Endometrium (tissue), 2 donors: Measurements from ENCODE around the gene GPC5.
A peak's percentile ranks its signal among the peaks of the same experiment; 100 is the strongest.
"Not testable (repeated sequence)": the region's sequence is repeated elsewhere in the genome, so short reads cannot be mapped to it uniquely, and the experiment has no call there.

ENCODE experiments used
- FAIRE-seq: peaks from 2 replicates; lab custom pipeline; 2012; peaks lifted over from hg19 to GRCh38; lab: Jason Lieb, UNC
- donor health status: control.
- donor health status: control.

GPC5 gene

DNA sequence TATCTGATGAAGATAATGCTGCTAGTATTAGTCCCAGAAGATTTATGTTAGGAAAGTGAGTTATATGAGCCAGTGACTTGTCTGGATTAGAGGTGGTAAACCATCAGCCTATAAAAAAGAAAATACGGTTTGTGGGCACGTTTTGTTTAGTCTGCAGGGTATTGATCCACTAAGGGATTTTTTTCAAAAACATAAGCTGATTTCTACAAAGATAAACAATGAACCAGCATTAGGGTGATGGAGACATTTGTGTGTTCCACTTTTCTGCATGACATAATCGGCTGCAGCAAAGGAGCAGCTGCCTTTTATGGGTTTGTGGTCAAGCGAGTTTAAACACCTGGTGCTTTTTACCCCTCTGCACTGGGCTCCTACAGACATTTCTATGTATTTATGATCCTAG, 991.8 kb downstream of the GPC5 start:
- FAIRE-seq, result no peak

GRCh38 chr13:92403606-92404005, 1005.2 kb downstream of the GPC5 start:
- FAIRE-seq, result no peak

DNA sequence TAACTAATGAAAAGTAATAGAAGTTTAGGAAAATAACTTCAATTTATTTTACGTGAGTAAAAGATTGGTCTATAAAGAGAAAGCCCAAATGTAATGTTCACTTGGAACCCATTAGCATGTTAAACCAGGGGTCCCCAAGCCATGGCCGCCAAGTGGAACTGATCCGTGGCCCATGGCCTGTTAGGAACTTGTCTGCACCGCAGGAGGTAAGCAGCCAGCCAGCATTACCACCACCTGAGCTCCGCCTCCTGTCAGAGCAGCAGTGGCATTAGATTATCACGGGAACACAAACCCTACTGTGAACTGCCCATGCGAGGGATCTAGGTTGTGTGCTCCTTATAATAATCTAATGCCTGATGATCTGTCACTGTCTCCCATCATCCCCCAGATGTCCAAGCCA, 1009.4 kb downstream of the GPC5 start:
- FAIRE-seq, result no peak

GRCh38 chr13:92412481-92412880, 1014.1 kb downstream of the GPC5 start:
- no peak for FAIRE-seq

DNA sequence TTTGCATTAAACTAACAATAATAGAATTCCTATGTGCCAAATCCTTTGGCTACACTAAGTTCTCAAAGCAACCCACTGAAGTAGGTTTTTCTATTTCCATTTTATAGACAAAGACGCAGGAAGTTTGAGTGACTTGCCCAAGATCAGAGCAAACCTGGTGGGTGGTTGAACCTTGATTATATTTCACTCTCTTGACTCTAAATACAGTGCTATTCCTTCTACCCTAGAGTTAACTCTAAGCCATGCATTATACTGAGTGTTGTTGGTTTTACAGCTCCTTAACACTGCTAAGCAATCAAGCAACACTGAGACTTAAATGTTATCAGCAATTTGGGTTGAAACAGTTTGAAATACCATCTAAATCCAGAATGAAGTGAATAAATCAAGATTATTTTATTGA, 1014.6 kb downstream of the GPC5 start:
- FAIRE-seq, result no peak

GRCh38 chr13:92413452-92413851, 1015.0 kb downstream of the GPC5 start:
- no peak for FAIRE-seq

DNA sequence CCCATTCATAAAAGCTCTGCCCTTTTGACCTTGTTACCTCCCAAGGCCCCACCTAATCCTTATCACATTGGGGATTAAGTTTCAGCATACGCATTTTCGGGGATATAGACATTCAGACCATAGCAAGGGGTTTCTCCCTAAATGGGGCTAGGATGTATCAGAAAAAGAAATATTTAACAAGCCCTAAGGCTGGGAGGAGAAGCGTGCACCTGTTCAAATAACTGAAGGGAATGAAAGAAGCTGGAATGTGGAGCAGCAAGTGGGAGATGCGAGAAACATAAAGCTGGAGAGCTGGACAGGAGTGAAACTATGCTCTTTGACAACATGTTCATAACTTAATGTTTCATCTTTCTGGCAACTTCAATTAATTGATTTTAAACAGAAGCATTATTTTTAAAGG, 1016.4 kb downstream of the GPC5 start:
- FAIRE-seq, result no peak

GRCh38 chr13:92415781-92416180, 1017.4 kb downstream of the GPC5 start:
- no peak for FAIRE-seq

DNA sequence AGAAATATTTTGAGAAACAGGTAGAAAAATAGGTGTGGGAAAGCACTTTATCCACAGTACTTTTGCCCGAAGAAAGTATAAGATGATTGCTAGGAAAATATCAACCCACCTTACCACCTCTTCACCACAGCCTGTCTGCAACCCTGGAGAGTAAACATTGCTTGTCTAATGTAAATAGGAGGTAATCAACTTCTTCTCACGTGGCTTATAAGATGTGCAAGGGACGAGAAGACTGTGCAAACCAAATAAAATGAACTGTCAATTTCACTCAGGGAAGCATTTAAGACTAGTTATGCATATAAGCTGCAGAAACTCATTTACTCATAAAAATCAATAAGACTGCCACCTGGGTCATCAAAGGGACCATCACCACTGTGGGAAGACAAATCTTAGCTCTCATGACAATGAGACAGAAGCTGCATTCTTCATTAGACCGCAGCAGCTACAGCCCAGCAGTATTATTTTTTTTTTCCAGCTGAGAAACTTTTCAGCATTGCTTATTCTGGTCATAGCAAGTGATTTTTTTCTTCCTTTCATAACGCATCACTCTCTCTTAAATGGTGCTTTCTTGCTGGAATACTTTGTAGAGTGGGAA, 1020.5 kb downstream of the GPC5 start:
- FAIRE-seq, result no peak

GRCh38 chr13:92429231-92429630, 1030.8 kb downstream of the GPC5 start:
- peak; percentile 58 for FAIRE-seq

- FAIRE-seq, result no peak
Measured at GRCh38 chr13:92433386-92433785, 1035.0 kb downstream of the GPC5 start.

DNA sequence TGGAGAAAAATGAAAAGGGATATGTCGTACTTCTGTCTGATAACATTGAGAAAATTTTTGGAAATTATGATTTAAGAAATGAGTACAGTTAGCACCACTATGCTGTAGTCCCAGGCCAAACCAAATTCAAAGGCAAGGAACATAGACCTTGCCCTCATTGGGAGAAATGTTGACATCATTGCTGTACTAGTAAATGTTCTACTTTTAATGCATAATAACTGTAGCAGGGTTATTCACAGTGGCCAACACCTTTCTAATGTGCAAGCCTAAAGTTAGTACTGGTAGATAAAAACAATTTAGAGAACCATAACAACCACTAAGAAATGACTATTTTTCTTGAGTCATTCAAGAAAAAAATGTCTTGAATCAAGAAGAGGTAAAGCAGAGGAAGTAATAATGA, 1035.5 kb downstream of the GPC5 start:
- FAIRE-seq, result no peak

DNA sequence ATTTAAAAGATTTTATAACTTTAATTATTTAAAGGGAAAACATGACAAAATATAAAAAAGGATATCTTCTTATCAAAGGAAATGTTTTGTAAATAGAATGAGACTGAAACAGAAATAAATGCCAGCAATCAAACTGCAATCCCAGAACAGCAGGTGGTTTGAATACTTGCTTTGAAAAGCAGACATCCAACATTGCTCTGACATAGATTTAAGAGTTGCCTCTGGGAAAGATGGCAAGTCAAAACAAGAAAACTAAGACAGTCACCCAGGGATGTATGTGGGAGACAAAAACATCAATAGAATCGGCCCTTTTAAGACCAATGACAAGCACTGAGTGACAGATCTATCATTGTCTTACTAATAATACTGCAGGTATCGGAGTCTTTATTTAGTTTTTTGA, 1038.5 kb downstream of the GPC5 start:
- no peak for FAIRE-seq

DNA sequence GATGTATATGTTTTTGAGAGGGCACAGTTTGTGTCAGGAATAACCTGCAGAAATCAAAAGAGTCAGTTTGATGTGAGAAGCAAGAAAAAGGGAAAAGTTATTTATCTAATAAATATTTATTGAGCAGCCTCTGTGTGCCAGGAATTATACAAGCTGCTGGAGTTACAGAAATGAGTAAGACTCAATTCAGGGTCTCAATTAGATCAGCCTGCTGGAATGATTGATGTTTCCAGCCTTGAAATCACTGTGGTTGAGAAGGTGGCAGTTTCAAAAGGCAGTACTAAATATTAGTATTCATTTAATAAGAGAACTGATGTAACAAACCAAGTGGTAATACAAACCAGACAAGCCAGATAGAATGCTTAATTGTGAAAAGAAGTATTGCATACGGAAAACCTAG, 1045.8 kb downstream of the GPC5 start:
- FAIRE-seq, result no peak

- no peak for FAIRE-seq
Measured at GRCh38 chr13:92451060-92451459, 1052.6 kb downstream of the GPC5 start.

GRCh38 chr13:92452840-92453239, 1054.4 kb downstream of the GPC5 start:
- no peak for FAIRE-seq

- no peak for FAIRE-seq
Measured at GRCh38 chr13:92459306-92459705, 1060.9 kb downstream of the GPC5 start.

DNA sequence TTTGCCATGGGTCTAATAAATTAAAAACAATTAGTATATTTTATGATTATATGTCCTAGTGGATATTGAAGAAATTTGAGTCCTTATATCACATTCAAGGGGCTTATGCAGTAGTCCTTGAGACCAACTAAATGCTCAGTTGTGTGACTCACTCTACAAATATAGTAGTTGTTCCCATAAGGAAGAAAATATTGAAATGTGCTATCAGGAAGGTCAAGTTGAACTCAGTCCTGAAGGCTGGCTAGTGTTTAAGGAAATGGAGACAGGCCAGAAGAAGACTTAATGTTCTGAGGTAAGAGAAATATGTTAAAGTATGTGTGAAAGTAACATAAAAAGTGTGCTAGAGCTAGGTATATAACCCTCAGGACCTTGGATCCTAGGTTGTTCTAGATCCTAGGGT, 1062.1 kb downstream of the GPC5 start:
- no peak for FAIRE-seq

DNA sequence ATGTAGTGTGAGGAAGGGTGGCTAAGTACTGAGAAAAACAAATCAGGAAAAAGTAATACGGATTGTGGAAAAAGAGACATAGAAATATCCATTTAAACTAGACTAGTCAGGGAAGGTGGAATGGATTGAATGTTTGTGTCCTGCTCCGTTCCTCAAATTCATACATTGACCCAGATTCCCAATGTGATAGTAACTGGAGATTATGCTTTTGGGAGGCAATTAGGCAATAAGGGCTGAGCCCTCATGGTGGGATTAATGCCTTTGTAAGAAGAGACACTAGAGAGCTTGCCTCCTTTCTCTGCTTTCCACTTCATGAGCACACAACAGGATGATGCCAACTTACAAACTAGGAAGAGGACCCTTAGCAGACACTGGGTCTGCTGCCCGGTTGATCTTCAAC, 1063.0 kb downstream of the GPC5 start:
- no peak for FAIRE-seq

GRCh38 chr13:92461831-92462230, 1063.4 kb downstream of the GPC5 start:
- FAIRE-seq, result no peak

- no peak for FAIRE-seq
Measured at GRCh38 chr13:92463134-92463533, 1064.7 kb downstream of the GPC5 start.

DNA sequence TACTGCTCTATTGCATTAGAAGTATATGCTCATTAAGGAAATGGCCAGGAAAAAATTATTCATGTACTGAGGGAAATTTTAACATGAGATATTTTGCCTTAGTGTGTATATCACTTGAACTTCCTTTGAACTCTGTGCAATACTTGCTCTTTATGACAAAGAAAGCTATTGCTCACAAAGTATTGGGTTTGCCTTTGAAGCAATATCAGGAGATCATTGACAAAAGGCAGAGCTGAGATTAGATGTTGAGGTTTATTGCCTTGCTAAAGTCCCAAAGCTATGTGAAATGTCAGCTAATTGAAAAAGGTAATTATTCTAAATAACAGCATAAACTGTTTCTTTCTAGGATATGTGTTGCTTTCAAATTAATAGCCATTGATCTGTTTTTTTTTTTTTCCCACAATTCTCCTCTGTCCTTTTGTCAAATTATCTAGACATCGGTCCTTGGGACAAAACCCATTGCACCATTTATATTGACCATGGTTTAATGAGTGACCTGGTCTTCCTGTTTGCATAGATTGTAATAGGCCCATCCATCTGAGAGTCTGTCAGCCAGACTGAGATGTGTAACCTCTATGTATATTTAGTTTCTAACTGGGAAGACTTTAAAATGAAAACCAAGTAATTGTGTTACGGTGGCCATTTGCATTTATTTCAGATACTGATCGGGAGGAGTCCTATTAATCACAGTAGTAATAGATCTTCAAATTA, 1075.5 kb downstream of the GPC5 start:
- FAIRE-seq, result no peak

DNA sequence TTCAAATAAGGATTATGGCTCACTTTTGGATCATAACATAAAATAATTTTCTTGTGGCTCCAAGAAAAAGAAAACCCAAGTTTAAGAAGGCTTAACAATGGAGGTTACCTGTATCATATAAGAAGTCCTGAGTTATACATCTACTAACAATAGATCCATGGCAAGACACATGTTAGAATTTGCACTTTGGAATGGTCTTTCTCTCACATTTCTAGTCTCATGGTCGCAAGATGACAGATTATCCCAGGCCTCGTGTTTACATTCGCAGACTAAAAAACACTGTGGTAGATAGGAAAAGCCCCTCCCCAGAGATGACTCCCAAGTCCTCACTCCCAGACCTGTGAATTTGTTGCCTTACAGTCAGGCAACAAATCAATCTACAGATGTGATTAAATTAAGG, 1082.0 kb downstream of the GPC5 start:
- FAIRE-seq, result no peak

- FAIRE-seq, result not testable (repeated sequence)
Measured at GRCh38 chr13:92482790-92483189, 1084.4 kb downstream of the GPC5 start.
